HG02678 (cell line): ENCODE data around the gene ZBTB16.

Experiments used
- ATAC-seq: cut with Tn5 transposase; IDR thresholded peaks from one replicate; pipeline ENCODE4 v1.9.1; 2021; ENCODE audit warnings: mild to moderate bottlenecking, moderate library complexity; ENCODE audit not compliant: unreplicated experiment

The ZBTB16 gene

DNA sequence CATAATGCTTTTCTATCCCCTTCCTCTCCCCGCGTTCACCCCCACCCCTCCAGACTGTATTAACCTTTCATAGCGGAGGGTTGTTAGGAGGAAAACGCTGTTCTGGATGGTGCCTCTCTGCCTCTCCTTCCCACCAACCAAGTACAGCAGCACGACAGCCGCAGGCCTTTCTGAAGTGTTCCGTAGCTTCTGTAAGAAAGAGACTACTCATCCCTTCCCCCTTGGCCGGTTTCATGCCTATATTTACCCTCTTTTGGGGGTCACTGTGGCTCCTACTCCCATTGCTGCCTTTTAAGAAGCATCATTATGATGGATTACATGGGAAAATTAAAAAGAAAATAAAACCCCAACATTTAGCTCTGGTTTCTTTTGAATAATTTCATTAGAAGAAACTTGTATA, 46.5 kb downstream of the ZBTB16 start:
- ATAC-seq = no peak

DNA sequence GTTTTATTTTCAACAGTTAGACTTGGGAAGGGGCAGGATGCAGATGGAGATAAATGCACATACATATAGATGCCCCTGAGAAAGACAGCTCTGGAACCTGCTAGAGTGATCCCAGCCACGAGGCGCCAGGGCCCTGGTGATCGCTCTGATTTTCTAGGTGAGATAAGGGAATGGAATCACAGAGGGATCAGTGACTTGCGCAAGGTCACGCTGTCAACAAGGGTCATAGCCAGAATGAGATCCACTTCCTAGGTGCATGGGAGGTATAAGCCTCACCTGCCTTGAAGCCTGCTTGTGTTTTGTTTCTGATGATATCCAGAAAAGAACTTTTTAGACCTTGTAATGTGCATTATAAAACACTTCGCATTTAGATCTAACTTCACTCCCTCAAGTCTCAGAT, 47.5 kb downstream of the ZBTB16 start:
- ATAC-seq = no peak

DNA sequence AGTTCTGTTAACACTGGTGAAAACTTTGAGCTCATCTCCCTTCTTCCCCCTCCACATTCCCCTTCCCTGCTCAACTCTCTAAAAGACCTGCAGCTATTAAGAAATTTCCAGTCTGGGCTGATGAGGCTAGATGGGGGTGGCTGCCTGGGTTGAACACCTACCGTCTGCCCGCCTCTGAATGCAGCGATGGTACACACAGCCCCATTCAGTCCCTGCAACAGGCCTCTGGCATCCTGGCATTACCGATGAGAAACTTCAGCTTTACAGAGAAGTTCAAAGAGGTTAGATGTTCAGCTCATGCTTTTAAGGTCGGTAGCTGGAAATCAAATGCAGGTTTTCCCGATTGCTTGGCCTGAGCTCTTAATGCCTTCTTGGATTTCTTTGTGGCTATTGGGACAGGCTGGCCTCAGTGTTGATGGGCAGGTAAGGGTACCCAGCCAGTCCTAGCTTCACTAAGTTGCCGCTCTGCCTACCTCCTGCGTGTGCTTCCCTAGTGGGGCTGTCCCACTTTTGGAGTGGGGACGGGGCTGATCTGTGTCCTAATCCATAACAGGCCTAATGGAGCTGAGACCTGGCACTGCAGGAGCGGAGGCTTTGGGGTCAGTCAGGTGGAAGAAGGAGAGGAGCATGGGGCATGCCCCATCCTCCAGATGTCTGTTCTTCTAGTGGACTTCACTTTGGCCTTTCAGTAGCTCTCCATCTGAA, 49.1 kb downstream of the ZBTB16 start:
- no peak for ATAC-seq

- ATAC-seq = no peak
These were observed 49.9 kb downstream of the ZBTB16 start for GRCh38 chr11:114109206-114110090.

GRCh38 chr11:114110123-114110522, 50.6 kb downstream of the ZBTB16 start:
- ATAC-seq = no peak

DNA sequence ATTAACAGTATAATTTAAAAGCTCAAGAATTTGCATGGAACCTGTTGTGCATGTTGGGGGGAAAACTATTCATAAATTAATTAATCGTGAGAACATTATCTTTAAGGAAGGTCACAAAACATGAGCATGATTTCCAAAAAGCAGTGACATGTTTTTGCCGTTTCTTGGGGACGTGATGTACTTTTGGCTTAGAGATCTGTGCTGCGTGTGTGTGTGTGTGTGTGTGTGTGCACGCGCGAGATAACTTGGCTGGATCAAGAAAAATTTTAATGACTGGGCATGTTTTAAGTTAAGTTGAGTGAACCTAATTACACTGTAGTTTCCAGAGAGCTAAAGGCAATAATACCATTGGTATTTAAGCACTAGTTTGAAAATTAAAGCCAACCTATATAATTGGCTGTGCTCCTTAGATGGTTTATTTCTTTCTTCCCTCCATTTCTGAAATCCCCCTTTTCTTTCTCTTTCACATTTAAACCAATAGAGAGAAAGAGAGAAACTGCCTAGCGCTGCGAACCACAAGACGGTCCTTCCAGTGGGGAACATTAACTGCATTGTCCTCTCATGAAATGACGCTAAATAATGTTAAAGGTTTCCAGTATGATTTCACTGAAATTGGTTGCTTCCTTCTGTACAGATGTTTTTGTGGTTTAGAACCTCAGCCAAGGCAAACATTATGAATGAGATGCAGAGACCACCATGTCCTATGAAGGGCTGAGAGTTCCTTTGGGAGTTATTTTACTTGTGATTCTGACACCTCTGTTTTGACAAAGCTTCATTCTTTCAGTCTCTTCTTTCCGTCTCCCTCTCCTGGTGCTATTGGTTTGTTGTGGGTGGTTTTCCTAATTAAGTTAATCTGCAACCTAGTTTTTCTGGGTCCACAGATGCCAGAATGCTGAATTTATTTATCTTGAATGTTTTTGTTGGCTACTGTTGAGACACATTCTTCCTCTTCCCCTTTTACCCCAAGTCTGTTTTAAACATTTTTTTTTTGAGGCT, 51.7 kb downstream of the ZBTB16 start:
- no peak for ATAC-seq

DNA sequence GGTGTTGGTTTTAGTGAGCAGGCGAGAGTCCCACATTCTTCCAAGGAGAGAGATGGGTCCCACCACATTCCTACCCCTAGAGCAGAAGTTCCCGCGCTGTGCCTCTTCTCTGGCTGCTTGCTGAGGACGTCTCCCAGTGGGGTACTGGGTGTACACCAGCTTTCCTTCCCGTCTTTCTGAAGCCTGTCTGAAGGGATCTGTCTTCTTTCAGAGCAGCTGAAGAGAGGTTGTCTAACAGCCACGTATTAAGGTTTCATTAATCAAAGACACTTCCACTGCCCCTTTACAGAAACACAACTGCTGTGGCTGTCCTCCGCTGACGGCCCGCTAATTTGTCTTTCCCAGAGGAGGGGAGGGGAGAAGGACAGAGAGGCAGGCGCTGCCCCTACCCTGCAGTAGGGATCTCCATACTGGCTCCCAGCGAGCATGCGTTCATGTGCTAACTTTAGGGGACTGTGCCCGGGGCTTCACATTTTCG, 56.0 kb downstream of the ZBTB16 start:
- no peak for ATAC-seq

GRCh38 chr11:114116357-114116756, 56.8 kb downstream of the ZBTB16 start:
- ATAC-seq = no peak

GRCh38 chr11:114116800-114117199, 57.3 kb downstream of the ZBTB16 start:
- ATAC-seq = no peak

- ATAC-seq = no peak
These were observed 61.1 kb downstream of the ZBTB16 start for GRCh38 chr11:114120606-114121005.

DNA sequence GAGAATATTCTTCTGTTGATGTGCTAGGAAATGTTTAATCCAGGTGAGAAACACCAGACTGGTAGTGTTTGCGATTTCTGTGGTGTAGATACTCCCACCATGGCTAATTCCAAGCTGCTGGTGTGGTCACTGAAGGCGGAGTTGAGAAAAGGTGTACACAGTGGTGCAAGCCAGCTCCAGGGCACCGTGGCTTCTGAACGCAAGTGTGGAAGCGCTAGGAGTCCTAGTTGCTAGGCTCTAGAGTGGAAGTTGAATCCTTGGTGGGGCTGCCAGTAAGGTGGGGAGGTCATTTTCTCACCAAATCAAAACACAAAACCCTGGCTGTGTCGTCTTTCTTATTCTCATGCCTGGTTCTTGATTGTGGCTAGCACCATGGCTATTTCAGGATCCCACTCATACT, 61.6 kb downstream of the ZBTB16 start:
- no peak for ATAC-seq

GRCh38 chr11:114121804-114122504, 62.4 kb downstream of the ZBTB16 start:
- no peak for ATAC-seq

- no peak for ATAC-seq
These were observed 63.2 kb downstream of the ZBTB16 start for GRCh38 chr11:114122686-114123085.

- no peak for ATAC-seq
These were observed 64.3 kb downstream of the ZBTB16 start for GRCh38 chr11:114123692-114124330.

DNA sequence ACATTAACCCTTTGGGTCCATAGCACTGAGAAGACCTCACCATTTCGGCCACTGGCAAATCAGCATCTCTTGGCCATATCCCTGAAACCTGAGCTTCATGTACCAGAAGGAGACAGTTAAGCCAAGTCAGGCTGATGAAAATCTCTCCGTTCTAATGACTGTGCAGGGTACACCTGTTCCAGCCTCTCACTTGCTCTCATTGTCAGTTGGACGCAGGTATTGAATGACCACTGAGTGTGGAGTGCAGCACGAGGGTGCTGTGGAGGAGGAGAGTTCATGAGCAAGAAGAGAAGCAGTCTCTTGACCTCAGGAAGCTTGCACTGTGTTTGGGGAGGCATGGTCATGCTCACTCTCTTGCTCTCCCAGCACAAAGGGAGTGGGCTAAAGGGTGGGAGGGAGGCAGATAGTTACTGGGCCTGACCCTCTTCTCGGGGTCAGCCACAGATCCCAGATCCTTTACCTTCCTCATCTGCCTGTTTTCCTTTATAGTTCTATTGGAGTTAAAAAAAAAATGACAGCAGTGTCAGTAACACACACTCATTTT, 65.2 kb downstream of the ZBTB16 start:
- ATAC-seq = no peak

DNA sequence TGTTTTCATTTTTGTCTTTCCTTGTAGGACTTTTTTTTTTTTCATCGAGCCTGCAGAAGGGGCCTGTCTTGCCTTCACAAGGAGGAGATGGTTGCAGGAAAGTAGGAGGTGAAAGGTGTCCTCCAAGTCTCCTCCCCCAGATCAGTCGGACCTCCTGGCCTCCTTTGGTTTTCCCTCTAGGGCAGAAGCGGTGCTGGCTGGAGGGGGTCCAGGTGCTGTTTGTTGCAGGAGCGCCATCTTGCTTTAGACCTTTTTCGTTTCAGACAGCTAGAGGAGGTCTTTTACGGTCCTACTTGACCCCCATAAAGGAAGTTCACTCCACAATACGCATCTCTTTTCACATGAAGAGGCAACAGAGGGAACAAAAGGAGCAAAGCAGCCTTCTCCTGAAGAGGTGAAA, 66.0 kb downstream of the ZBTB16 start:
- no peak for ATAC-seq

DNA sequence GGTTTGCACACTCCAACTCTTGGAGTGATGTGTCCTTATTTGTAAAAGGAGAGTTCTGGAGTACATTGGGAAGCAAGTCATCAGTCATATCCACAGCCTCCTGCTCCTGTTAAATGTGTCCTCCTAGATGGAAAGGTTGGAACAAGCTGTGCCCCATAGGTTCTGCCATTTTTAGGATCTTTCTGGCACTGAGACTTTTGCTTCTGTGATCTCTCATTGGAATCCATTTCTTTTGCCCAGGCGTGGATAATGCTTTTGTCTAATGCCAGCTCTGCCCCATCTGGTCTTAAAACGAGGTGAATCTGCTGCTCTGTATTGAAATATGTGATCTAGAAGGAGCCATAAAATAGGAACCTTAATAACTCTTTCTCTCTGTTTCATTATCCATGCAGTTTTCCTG, 66.4 kb downstream of the ZBTB16 start:
- ATAC-seq = no peak

- no peak for ATAC-seq
These were observed 68.9 kb downstream of the ZBTB16 start for GRCh38 chr11:114128399-114128798.

- ATAC-seq = no peak
These were observed 69.6 kb downstream of the ZBTB16 start for GRCh38 chr11:114129142-114129541.

DNA sequence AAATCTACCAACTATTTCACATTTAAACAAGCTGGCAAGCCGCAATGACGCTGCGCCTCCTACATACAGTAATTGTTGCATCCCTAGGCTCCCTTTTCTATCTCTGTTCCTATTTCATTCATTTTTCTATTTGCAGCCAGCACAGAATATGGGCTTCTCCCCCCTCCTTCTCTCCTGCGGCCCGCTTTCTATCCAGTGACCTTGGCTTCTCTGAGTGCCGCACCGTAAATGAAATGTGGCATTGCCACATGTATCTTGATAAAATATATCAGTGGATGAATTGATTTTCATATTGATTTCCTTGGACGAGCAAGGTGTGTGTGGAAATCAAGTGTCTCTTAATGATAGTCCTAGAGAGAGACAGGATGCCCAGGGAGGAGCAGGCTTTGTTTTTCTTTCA, 70.2 kb downstream of the ZBTB16 start:
- no peak for ATAC-seq
